ENCODE measurements around the gene SLIT2.

Gene SLIT2, protein sequence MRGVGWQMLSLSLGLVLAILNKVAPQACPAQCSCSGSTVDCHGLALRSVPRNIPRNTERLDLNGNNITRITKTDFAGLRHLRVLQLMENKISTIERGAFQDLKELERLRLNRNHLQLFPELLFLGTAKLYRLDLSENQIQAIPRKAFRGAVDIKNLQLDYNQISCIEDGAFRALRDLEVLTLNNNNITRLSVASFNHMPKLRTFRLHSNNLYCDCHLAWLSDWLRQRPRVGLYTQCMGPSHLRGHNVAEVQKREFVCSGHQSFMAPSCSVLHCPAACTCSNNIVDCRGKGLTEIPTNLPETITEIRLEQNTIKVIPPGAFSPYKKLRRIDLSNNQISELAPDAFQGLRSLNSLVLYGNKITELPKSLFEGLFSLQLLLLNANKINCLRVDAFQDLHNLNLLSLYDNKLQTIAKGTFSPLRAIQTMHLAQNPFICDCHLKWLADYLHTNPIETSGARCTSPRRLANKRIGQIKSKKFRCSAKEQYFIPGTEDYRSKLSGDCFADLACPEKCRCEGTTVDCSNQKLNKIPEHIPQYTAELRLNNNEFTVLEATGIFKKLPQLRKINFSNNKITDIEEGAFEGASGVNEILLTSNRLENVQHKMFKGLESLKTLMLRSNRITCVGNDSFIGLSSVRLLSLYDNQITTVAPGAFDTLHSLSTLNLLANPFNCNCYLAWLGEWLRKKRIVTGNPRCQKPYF (N-terminal part only)

DNA sequence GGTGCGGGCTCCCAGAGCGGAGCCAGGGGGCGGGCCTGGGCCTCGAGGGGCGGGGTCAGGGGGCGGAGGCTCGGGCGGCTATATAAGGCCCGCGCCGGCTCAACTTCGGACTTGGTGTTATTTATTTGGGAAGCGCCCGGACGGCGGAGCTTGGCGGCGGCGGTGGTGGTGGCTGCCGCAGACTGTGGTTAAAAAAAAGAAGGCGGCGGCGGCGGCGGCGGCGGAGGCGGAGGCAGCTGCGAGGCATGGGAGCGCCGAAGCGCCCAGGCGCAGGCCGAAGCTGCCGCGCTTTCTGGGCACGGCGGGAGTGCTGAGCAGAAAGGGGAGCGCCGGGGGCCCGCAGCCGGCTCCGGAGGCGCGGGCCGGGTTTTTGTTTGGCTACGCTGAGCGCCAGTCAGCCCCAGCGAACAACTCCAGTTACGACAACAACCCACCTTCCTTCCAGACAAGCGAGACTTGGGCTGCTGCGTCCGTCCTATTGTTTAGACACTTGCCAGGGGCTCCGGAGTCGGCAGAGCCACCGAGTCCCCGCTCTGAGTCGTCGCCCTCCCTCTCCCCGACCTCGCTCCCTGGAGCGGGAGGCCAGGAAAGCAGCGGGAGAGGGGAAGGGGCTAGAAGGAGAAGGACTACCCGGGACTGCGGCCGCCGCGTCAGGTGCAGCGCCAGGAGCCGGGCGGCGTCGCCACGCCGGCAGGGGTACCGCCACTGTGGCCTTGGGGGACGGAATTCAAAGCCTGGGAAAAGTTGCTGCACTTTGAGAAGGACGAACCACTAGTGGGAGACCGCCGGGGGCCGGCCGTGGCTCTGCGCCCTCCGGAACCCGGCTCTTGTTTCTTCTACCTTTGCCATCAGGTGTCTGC is at the start of gene SLIT2:
Gene SLIT2 (plus strand): TSS at position 110 of the 860 bp plus-strand sequence. CDS start 1,911 bp downstream, outside the sequence.
- in situ Hi-C loops (cut with HindIII; ENCODE audit: low sequenced_read_pairs): no loop called here

DNA sequence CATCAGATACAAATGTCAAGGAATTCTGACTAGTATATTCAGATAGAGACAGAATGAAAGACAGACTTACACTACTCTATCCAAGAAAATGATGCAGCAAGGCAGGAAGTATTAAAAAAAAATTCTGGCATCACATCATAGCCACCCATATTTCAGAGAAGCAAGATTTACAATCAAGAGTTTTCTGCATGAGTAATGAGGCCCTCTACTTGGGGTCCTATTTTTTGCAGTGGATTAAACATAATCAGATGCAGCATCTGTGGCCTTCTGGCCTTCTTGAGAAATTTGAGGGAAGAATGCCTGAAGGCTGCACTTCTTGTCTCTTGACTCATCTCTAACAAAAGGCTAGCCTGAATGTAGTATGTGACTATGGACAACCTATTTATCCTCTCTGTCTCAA is 48.2 kb upstream of the SLIT2 start:
- in situ Hi-C loops (cut with HindIII; ENCODE audit: low sequenced_read_pairs): no loop called here

DNA sequence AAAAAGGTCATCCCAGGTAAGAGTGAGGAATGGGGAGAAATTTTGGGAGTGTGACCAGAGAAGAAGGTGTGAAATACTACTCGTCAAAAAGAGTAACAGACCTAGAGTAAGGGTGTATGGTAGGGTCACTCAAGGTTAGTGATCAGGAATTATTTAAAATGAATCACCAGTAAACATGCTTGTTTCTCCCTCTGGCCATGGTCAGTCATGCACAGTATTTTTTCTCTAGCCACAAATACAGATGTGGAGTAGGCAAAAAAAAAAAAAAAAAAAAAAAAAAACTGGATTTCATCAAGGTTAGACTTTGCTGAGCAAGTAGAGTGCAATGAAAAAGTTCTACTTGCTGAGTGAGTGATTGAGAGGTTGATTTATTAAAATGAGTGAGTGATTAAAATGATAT is 34.2 kb upstream of the SLIT2 start:
- in situ Hi-C loops (cut with HindIII; ENCODE audit: low sequenced_read_pairs): no loop called here

DNA sequence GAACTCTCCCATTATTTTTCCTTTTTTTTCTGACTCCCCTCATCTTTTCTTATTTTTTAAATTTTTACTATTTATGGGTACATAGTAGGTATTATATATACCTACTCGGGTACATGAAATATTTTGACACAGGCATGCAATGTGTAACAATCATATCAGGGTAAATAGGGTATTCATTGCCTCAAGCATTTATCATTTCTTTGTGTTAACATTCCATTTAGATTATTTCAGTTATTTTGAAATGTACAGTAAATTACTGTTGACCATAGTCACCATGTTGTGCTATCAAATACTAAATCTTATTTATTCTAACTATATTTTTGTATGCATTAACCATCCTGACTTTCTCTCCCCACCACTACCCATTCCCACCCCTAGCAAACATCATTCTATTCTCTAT is 33.8 kb upstream of the SLIT2 start:
- in situ Hi-C loops (cut with HindIII; ENCODE audit: low sequenced_read_pairs): no loop called here

DNA sequence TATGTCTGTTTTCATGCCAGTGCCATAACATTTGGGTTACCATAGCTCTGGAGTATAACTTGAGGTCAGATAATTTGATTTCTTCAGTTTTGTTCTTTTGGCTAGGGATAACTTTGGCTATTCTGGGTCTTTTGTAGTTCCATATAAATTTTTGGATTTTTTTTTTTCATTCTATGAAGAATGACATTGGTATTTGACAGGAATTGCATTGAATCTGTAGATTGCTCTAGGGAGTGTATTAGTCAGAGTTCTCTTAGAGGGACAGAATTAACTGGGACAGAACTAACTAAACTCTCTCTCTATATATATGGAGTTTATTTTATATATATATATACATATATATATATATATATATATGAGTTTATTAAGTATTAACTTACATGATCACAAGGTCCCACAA is 32.2 kb upstream of the SLIT2 start:
- in situ Hi-C loops (cut with HindIII; ENCODE audit: low sequenced_read_pairs): no loop called here

DNA sequence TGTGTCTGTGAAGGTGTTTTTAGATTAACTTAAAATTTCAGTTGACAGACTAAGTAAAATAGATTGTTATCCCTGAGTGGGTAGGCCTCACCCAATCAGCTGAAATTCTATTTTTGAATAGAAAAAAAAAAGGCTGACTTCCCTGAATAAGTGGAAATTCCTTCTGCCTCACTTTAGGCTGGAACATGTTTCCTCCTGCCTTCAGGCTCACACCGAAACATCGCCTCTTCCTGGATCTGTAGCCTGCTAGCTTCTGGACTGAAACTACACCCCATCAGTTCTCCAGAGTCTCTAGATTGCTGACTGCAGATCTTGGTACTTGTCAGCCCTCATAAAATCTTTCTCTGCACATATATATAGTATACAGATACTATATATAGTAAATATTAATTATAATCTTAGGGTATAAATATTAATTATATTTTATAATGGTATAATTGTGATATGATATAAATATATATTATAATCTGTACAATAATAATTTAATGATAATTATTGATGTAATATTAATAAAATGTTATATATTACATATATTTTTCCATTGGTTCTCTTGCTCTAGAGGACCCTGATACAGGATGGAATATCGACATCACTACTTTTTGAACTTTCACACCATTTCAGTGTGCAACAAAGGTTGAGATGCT is 13.7 kb upstream of the SLIT2 start:
- in situ Hi-C loops (cut with HindIII; ENCODE audit: low sequenced_read_pairs): no loop called here

DNA sequence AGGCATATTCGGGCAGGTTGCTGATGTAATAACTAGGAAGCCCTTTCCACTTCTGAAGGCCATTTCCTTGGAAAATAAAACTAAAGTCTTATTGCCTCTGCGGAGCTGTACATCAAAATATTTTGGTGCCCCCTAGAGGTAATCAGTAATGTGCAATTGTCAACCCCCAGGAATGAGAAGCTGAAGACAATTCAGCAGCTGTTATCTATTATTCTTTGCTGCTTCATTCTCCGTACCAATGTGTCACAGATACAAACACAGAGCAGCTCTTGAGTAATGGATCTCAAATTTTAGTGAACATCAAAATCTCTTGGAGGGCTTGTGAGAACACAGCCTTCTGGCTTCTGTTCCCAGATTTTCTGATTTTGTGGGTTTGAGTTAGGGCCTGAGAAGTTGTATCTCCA is 3.5 kb upstream of the SLIT2 start:
- in situ Hi-C loops (cut with HindIII; ENCODE audit: low sequenced_read_pairs): no loop called here

DNA sequence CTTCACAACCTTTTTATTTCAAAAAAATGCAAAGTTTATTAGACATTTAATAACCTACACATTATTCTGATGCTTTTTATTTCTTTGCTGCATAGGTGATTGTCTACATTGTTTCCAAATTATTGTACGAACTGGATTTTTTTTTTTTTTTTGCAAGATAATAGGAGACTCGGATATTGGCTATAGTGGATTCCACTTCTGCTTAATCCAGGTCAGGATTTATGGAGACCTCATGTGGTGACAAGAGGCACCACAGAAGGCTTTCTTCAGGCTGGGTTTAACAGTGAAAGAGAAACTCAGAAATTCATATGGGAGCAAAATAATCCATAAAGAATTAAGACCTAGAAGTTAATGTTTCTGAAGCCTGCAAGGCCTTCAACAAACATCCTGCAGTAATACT is 2.4 kb upstream of the SLIT2 start:
- in situ Hi-C loops (cut with HindIII; ENCODE audit: low sequenced_read_pairs): no loop called here

DNA sequence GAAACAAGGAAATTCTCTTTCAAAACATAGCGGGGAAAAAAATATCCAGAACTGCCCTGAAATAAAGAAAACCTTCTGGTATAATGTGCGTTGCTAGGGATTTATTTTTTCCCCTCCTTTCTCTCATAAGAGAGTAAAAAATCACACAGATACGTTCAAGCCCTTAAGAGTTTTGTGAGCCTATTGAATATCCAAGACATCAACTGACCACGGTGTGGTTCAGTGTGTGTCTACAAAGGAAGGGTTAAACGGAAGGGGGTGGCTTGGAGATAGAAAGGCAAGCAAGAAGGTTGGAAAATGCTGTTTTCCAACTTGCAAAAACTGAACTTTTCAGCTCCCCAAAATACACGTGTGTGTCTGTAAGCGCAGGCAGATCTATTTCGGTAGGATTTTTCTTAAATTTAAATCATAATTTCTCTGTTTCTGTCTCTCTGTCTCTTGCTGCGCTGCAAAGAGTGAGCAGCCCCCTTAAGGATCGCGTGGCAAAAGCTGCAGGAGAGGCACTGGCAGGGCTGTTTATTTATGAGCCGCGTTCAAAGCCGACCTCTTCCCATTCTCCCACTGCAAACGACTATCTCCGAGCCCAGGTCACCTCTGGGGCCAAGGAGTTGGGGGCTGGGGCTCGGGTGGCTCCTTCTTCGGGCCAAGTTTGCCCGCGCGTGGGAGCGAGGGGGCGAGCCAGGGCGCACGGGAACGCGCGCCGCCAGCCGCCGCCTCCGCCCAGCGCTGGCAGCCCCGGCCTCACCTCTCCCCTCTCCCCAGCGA is 492 bp upstream of the SLIT2 start:
- in situ Hi-C loops (cut with HindIII; ENCODE audit: low sequenced_read_pairs): no loop called here

DNA sequence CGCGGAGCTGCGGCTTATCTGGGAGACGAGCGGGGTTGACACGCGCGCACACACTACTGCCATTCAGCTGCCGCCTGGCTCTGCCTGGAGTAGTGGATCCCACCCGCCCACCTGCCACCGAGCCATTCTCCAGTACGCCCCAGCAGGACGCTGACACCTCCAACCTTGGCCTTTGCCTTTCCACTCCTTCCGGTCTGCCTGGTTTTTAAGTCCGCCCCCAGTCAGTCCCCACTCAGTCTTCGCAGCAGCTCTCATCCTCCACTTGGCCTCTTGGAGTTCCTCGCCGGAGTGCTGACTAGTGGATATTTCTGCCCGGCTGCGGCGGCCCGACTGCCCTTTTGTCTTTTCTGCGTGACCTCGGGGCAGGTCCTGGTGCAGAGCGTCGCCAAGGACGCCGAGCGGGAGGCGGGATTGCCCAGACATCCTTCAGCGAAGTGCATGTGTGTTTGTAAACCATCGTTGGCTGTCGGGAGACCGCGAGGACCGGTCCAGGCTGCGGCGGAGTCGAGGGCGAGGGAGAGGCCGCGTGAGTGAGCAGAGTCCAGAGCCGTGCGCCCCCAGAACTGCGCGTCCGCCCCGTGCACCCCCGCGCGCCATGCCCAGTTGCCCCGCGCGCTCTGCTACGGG is 1.1 kb downstream of the SLIT2 start:
- in situ Hi-C loops (cut with HindIII; ENCODE audit: low sequenced_read_pairs): no loop called here

DNA sequence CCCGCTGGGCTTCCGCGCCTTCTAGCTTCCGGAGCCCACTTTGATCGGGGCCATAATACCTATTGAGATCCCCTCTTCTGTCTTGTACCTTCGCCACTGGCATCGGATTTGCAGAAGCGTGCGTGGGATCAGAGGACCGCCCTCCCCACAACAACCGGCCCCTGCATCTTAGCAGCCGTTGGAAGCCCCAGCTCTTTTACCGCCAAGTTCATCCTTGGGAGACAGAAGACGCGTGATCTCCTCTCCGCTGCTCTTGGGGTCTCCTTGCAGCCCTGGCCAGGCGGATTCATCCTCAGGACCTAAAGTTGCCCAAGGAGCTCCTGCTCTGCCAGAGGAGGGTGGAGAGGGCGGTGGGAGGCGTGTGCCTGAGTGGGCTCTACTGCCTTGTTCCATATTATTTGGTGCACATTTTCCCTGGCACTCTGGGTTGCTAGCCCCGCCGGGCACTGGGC is 1.6 kb downstream of the SLIT2 start:
- in situ Hi-C loops (cut with HindIII; ENCODE audit: low sequenced_read_pairs): no loop called here

DNA sequence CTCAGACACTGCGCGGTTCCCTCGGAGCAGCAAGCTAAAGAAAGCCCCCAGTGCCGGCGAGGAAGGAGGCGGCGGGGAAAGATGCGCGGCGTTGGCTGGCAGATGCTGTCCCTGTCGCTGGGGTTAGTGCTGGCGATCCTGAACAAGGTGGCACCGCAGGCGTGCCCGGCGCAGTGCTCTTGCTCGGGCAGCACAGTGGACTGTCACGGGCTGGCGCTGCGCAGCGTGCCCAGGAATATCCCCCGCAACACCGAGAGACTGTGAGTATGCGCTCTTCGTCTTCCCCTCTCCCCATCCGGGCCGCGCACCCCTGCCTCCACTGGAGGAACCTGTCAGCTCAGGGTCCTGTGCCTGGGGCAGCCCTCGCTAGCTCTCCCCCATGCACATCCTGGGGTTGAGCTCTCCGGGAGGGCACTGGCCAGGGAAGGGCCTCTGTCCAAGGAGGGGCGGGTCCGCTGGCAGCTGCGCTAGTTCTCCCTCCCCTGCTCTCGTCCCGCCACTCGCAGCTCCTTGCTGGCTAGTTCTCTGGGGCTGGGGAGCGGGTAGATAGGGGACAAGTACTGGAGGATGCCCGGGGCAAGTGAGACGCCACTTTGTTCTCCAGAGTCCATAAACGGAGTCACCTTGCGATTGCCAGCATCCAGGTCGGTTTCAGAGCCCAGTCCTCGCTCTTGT is 2.2 kb downstream of the SLIT2 start:
- in situ Hi-C loops (cut with HindIII; ENCODE audit: low sequenced_read_pairs): no loop called here

DNA sequence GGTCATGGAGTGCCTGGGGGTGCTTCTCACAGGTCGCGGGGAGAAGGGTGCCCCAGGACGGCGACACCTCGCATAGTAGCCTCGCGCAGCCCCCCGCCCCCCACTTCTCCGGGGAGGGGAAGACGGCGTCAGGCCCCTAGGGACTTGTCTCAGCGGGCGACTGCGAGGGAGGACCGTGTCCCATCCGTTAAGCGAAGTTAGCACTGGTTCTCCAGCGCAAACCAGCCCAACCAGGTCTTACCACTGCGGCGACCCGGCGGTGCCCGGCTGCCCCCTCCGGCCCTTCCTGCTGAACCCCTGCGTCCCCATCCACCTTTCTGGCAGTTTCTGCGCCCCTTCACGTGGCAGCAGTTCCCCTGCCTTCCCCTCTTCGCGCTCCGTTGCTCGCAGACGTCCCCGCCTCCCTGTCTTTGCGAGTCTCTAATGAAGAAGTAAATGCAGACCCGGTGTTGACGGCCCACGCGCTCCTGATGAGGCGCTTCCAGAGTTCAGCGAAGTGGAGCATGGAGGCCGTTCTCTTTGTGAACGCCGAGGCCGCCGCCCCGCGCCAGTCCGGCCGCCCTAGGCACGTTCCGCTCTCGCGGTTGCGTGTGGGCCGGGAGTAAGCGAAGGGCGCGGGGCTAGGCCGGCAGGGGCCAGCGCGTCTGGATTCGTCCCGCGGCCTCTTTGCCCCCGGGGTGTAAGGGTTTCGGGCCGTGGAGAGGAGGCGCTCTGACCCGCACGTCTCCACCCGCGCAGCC is 3.0 kb downstream of the SLIT2 start:
- in situ Hi-C loops (cut with HindIII; ENCODE audit: low sequenced_read_pairs): no loop called here

DNA sequence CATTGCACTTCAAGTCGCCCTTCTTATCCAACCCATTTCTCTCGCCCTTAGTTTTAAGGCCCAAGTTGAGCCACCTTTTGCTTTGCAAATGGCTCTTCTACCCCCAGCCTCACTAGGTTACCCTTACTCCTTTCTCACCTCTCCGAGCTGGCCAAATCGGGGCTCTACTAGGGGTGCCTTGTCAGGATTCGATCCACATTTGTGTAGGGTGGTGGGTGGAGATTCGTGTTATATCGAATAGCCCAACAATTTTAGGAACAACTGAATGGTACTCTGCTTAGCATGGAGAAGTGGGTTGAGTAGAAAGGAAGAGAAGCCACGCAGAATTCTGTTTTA is 3.5 kb downstream of the SLIT2 start:
- in situ Hi-C loops (cut with HindIII; ENCODE audit: low sequenced_read_pairs): no loop called here

DNA sequence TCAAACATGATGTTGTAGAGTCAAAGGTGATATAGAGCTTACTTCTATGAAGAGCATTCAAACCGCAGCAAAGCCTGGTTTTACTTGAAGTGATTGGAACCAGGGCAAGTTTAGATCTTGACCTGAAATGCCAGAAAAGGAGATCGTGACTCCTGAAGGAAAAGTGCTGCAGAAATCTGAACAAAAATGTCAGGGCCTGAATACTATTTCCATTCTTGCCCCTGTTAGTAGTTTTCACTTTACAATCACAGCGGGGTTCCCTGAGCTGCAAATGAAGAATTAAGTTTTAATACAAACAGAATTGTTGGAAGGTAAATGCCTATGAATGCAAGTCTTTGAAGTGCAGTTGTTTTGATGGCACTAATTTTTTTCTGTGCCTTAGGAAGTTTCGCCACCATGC is 4.1 kb downstream of the SLIT2 start:
- in situ Hi-C loops (cut with HindIII; ENCODE audit: low sequenced_read_pairs): no loop called here

DNA sequence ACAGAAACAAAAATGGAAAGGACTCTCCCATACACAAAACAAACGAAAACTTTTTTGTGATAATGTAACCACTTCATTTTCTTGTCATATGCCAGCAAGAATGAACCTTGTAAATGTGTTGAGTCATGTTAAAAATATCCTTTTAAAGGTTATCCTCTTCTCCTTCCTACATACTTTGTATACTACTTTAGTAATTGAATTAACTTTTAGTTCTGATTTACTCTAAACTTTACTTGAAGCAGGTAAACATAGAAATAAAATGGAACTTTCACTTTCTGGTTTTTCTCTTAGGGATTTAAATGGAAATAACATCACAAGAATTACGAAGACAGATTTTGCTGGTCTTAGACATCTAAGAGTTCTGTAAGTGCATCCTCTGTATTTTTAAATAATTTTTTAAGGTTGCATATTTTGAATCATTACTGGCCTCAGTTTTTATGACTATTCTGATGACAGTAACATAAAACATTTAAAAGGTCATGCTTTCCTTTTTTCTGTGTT is 4.7 kb downstream of the SLIT2 start:
- in situ Hi-C loops (cut with HindIII; ENCODE audit: low sequenced_read_pairs): no loop called here

DNA sequence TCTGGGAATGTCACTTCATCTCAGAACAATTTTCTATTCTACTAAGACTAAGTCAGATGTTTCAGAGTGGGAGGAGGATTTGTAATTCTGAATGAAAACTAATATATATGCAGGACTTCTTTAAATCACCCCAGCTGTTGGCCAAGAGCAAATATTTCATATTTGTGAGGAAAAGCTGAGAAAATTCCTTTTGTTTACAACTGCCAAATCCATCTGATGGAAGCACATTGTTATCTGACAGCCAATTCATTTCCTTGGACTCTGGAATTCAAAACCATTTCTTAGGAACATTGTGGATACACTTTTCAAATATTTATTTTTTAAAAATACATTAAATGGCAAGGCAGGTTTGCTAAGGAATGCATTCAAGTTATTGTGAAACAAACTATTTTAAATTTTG is 8.0 kb downstream of the SLIT2 start:
- in situ Hi-C loops (cut with HindIII; ENCODE audit: low sequenced_read_pairs): no loop called here

DNA sequence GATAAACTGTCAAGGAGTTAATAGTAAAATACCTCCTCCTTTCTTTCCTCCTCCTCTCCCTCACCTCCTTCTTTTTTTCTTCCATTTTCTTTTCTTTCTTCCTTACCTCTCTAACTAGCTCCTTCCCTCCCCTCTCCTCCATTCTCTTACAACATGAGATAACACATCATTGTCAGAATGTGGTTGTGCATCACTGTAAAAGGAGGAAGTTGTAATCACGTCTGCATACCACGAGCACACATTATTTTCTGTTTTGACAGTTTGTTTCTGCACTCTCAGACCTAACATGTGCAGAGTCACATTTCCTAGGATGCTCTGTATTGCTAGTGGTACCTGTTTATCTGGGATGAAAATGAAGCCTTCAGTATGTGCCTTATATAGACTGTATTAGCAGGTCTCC is 9.1 kb downstream of the SLIT2 start:
- in situ Hi-C loops (cut with HindIII; ENCODE audit: low sequenced_read_pairs): no loop called here

Data from DLD1 (cell line).